Ishikawa (cell line): ENCODE measurements around the gene GPNMB.

Experiments used
- CEBPB ChIP-seq: IDR thresholded peaks from 2 replicates; pipeline ENCODE4 v1.6.1; 2012
- CREB1 ChIP-seq: IDR thresholded peaks from 2 replicates; pipeline ENCODE4 v1.6.1; 2012; ENCODE audit warnings: low read depth
- EGR1 ChIP-seq: IDR thresholded peaks from 2 replicates; pipeline ENCODE4 v1.6.1; 2012
- EP300 ChIP-seq: IDR thresholded peaks from 2 replicates; pipeline ENCODE4 v1.6.1; 2012; ENCODE audit warnings: borderline replicate concordance
- FOXM1 ChIP-seq: IDR thresholded peaks from 2 replicates; pipeline ENCODE4 v1.6.1; 2012; ENCODE audit warnings: low read depth, borderline replicate concordance
- MAX ChIP-seq: IDR thresholded peaks from 2 replicates; pipeline ENCODE4 v1.6.1; 2012
- NFIC ChIP-seq: IDR thresholded peaks from 2 replicates; pipeline ENCODE4 v1.6.1; 2012
- RAD21 ChIP-seq: IDR thresholded peaks from 2 replicates; pipeline ENCODE4 v1.6.1; 2012; ENCODE audit warnings: low read depth
- REST ChIP-seq: IDR thresholded peaks from 2 replicates; pipeline ENCODE4 v1.6.1; 2012; ENCODE audit warnings: low read depth, mild to moderate bottlenecking
- TAF1 ChIP-seq: IDR thresholded peaks from 2 replicates; pipeline ENCODE4 v1.6.1; 2012; ENCODE audit warnings: low read depth, mild to moderate bottlenecking
- TCF12 ChIP-seq: IDR thresholded peaks from 2 replicates; pipeline ENCODE4 v1.6.1; 2012; ENCODE audit warnings: low read depth
- TEAD4 ChIP-seq: IDR thresholded peaks from 2 replicates; pipeline ENCODE4 v1.6.1; 2012
- YY1 ChIP-seq: IDR thresholded peaks from 2 replicates; pipeline ENCODE4 v1.6.1; 2012; ENCODE audit warnings: low read depth
- ZBTB7A ChIP-seq: IDR thresholded peaks from 2 replicates; pipeline ENCODE4 v1.6.1; 2012; ENCODE audit warnings: low read depth
- TF ChIP-seq, protein P1 (sequence below): IDR thresholded peaks from 2 replicates; pipeline ENCODE4 v1.6.1; 2012

Gene GPNMB

GRCh38 chr7:23298885-23299769 lies 52.6 kb downstream of the GPNMB start, which contains the start of gene MALSU1:
Gene MALSU1, plus strand, starts transcription at chr7:23299339. Its CDS starts 14 bp downstream, at chr7:23299353.
- no peak for TF ChIP-seq CEBPB
- TF ChIP-seq YY1 = peak; percentile 81
- no peak for TF ChIP-seq TEAD4
- peak; percentile 83 for TF ChIP-seq TAF1
- TF ChIP-seq, protein P1, sequence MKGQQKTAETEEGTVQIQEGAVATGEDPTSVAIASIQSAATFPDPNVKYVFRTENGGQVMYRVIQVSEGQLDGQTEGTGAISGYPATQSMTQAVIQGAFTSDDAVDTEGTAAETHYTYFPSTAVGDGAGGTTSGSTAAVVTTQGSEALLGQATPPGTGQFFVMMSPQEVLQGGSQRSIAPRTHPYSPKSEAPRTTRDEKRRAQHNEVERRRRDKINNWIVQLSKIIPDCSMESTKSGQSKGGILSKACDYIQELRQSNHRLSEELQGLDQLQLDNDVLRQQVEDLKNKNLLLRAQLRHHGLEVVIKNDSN = no peak
- TF ChIP-seq TCF12 = peak; percentile 69
- TF ChIP-seq CREB1 = peak; percentile 87
- TF ChIP-seq RAD21 = no peak
- TF ChIP-seq FOXM1 = no peak
- peak; percentile 76 for TF ChIP-seq MAX
- peak; percentile 62; the same call in 1 of the 2 replicates for TF ChIP-seq EGR1
- TF ChIP-seq ZBTB7A = no peak
- no peak for TF ChIP-seq NFIC

- TF ChIP-seq EGR1 (no peak), NFIC (no peak), MAX (no peak), CREB1 (no peak), YY1 (no peak), CEBPB (no peak), TCF12 (no peak), EP300 (no peak), REST (no peak), ZBTB7A (no peak), TEAD4 (no peak), RAD21 (no peak), TAF1 (no peak), FOXM1 (no peak)
- TF ChIP-seq, protein P1 = no peak
Observed at GRCh38 chr7:23299770-23300300, 53.3 kb downstream of the GPNMB start.

DNA sequence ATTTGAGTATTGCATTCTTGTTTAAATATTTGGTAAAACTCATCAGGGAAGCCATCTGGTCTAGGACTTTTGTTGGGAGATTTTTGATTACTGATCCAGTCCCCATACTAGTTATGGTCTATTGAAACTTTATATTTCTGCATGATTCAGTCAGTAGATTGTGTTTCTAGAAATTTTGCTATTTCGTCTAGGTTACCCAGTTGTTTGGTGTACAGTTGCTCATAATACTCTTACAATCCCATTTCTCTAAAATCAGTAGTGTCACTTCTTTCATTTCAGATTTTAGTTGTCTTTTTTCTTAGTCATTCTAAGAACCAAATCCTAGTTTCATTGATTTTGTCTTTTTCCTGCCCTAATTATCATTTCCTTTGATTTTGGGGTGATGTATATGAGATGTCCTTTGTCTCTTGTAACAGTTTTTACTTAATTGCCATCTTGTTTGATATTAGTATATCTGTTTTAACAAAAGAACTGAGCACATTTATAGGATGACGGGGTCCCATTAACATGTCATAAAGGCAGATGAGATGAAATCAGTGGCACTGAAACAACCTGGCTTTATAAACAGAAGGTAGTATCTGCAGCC lies 60.5 kb downstream of the GPNMB start:
- no peak for TF ChIP-seq TCF12
- TF ChIP-seq ZBTB7A = no peak
- TF ChIP-seq YY1 = no peak
- TF ChIP-seq EGR1 = no peak
- no peak for TF ChIP-seq NFIC
- TF ChIP-seq FOXM1 = no peak
- no peak for TF ChIP-seq CEBPB

DNA sequence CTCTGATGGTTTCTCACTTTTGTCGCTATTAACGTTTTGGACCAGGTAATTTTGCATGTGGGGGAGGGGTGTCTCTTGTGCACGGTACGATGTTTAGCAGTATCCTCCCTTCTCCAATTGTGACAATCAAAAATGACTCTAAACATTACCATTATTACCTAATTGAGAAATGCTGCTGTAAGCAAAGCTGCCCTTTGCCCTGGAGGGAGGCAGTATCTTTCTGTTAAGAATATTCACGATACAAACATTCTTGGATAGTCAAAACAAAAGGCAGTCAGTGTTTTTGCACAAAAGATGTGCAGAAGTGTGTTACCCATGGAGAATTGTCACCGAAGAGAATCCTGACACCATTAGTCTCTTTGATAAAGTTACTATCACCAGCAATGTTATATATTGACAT lies 62.2 kb downstream of the GPNMB start:
- no peak for TF ChIP-seq REST
- TF ChIP-seq YY1 = no peak
- no peak for TF ChIP-seq NFIC
- TF ChIP-seq TCF12 = no peak
- TF ChIP-seq CREB1 = no peak
- no peak for TF ChIP-seq ZBTB7A
- TF ChIP-seq EP300 = no peak
- TF ChIP-seq CEBPB = no peak
- no peak for TF ChIP-seq MAX
- TF ChIP-seq RAD21 = no peak

- TF ChIP-seq EGR1 = no peak
- no peak for TF ChIP-seq YY1
- TF ChIP-seq CREB1 = no peak
- TF ChIP-seq, protein P1 = no peak
- peak; percentile 37; the same call in 1 of the 2 replicates for TF ChIP-seq EP300
- TF ChIP-seq CEBPB = no peak
- TF ChIP-seq FOXM1 = no peak
- peak; percentile 12; the same call in 1 of the 2 replicates for TF ChIP-seq MAX
- no peak for TF ChIP-seq RAD21
- no peak for TF ChIP-seq TCF12
- no peak for TF ChIP-seq REST
- no peak for TF ChIP-seq TAF1
- TF ChIP-seq NFIC = peak; percentile 76
- no peak for TF ChIP-seq ZBTB7A
Observed at GRCh38 chr7:23315366-23315765, 68.8 kb downstream of the GPNMB start.
